GM21360 (cell line): ENCODE data around the gene ZC3H12C.
A peak's percentile ranks its signal among the peaks of the same experiment; 100 is the strongest.

Source experiments
- ATAC-seq: cut with Tn5 transposase; IDR thresholded peaks from one replicate; pipeline ENCODE4 v1.9.1; 2021; ENCODE audit warnings: mild to moderate bottlenecking, moderate library complexity; ENCODE audit not compliant: unreplicated experiment

Gene ZC3H12C

GRCh38 chr11:110096496-110096895, 3.3 kb downstream of the ZC3H12C start:
- ATAC-seq, result no peak

- ATAC-seq, result no peak
Observed at GRCh38 chr11:110097459-110098012, 4.3 kb downstream of the ZC3H12C start.

- ATAC-seq, result peak; percentile 58
Observed at GRCh38 chr11:110098645-110099044, 5.5 kb downstream of the ZC3H12C start.

GRCh38 chr11:110100476-110101240, 7.5 kb downstream of the ZC3H12C start:
- ATAC-seq, result no peak

- ATAC-seq, result no peak
Observed at GRCh38 chr11:110106713-110107274, 13.6 kb downstream of the ZC3H12C start.

GRCh38 chr11:110110854-110111253, 17.7 kb downstream of the ZC3H12C start:
- ATAC-seq, result no peak

GRCh38 chr11:110112457-110112856, 19.3 kb downstream of the ZC3H12C start:
- ATAC-seq, result no peak

- ATAC-seq, result no peak
Observed at GRCh38 chr11:110113505-110113904, 20.3 kb downstream of the ZC3H12C start.

GRCh38 chr11:110113973-110114372, 20.8 kb downstream of the ZC3H12C start:
- ATAC-seq, result no peak

- no peak for ATAC-seq
Observed at GRCh38 chr11:110119317-110119716, 26.1 kb downstream of the ZC3H12C start.

- no peak for ATAC-seq
Observed at GRCh38 chr11:110121204-110121603, 28.0 kb downstream of the ZC3H12C start.

GRCh38 chr11:110123003-110123402, 29.8 kb downstream of the ZC3H12C start:
- no peak for ATAC-seq

GRCh38 chr11:110124605-110125004, 31.4 kb downstream of the ZC3H12C start:
- ATAC-seq, result no peak

- no peak for ATAC-seq
Observed at GRCh38 chr11:110125632-110126031, 32.4 kb downstream of the ZC3H12C start.

GRCh38 chr11:110126936-110127335, 33.7 kb downstream of the ZC3H12C start:
- ATAC-seq, result no peak

GRCh38 chr11:110128161-110128560, 35.0 kb downstream of the ZC3H12C start:
- ATAC-seq, result no peak

GRCh38 chr11:110130642-110131238, 37.5 kb downstream of the ZC3H12C start:
- ATAC-seq, result no peak

- ATAC-seq, result no peak
Observed at GRCh38 chr11:110131386-110132123, 38.4 kb downstream of the ZC3H12C start.

- no peak for ATAC-seq
Observed at GRCh38 chr11:110133160-110133559, 40.0 kb downstream of the ZC3H12C start.

GRCh38 chr11:110134110-110134509, 40.9 kb downstream of the ZC3H12C start:
- no peak for ATAC-seq

- no peak for ATAC-seq
Observed at GRCh38 chr11:110141812-110142211, 48.6 kb downstream of the ZC3H12C start.
